ENCODE data around the gene TFB2M.

- TF ChIP-seq CTCF (IDR thresholded peaks at IDR 0.05; ENCODE audit: low read depth, low read length) (no peak), EZH2phosphoT487 (IDR thresholded peaks at IDR 0.05; ENCODE audit: low read depth) (no peak)
Measured at GRCh38 chr1:246511203-246511602, 54.9 kb downstream of the TFB2M start.
